Esophagus muscularis mucosa (tissue), 4 donors: ENCODE measurements around the gene TNFRSF25. TPM values are rescaled to one million over a fixed set of nuclear protein-coding genes. Genes with fewer than 3 reads are reported as not detected.

Source experiments
- DNase-seq: peaks from one replicate; pipeline ENCODE4 v3.0.0-alpha.2; 2017; ENCODE audit errors: extremely low spot score
- H3K27ac ChIP-seq, 4 donors: fragments of 200-600 bp; sonication (generic); replicated peaks in 1 of 4; 1 replicate in 3 of 4; 2 replicates in 1 of 4; pipeline ENCODE4 v1.5.1; 2016 to 2019; ENCODE audit warnings: mild to moderate bottlenecking in 1 of 4
- H3K27me3 ChIP-seq, 4 donors: fragments of 200-600 bp; sonication (generic); one replicate each; pipeline versions ENCODE4 v1.5.1 to v1.6.0; 2016 to 2019
- H3K36me3 ChIP-seq, 4 donors: fragments of 200-600 bp; sonication (generic); one replicate each; pipeline ENCODE4 v1.5.1; 2016 to 2019
- H3K4me1 ChIP-seq, 4 donors: fragments of 200-600 bp; sonication (generic); one replicate each; pipeline ENCODE4 v1.5.1; 2016 to 2019
- H3K4me3 ChIP-seq, 4 donors: fragments of 200-600 bp; sonication (generic); 1 replicate in 2 of 4; 2 replicates in 2 of 4; pipeline ENCODE4 v1.5.1; 2016 to 2019; ENCODE audit warnings: mild to moderate bottlenecking in 4 of 4, moderate library complexity in 1 of 4
- H3K9me3 ChIP-seq, 4 donors: fragments of 200-600 bp; sonication (generic); 1 replicate in 3 of 4; 2 replicates in 1 of 4; pipeline ENCODE4 v1.5.1; 2016 to 2019
- EP300 ChIP-seq: sonication (generic); formaldehyde crosslinking; IDR thresholded peaks from one replicate; pipeline ENCODE4 v1.6.1; 2017; ENCODE audit warnings: antibody characterized with exemption
- POLR2A ChIP-seq: fragments of 450-650 bp; IDR thresholded peaks from one replicate; pipeline ENCODE4 v1.6.1; 2017; ENCODE audit warnings: antibody characterized with exemption, moderate library complexity, mild to moderate bottlenecking, low read depth
- POLR2AphosphoS5 ChIP-seq, 2 donors: sonication (generic); formaldehyde crosslinking; IDR thresholded peaks; one replicate each; pipeline ENCODE4 v1.6.1; 2017; ENCODE audit warnings: antibody characterized with exemption in 2 of 2
- WGBS: methylation state at CpG from one replicate; pipeline ENCODE4 v1.1.5; 2018; 5-methylcytosine and 5-hydroxymethylcytosine counted together
- intact Hi-C: fragments of 100-400 bp; cut with DNase I; formaldehyde crosslinking; loops from one replicate; pipeline ENCODE4 v1.15.1; 2023
- total RNA-seq, 4 donors: library from RNA; depleted of rRNA; stranded (reverse); fragments of >200 nt; gene quantifications; one replicate each; pipeline versions ENCODE4 v1.1.0 to v1.2.1, GENCODE V29; 2016
- TF ChIP-seq, protein P1 (sequence below), 3 experiments: fragments of 200-600 bp in 2 of 3; fragments of 450-650 bp in 1 of 3; sonication (generic) in 2 of 3; IDR thresholded peaks; one replicate each; pipeline ENCODE4 v1.5.1; 2017 to 2019; ENCODE audit warnings: antibody characterized with exemption in 3 of 3, mild to moderate bottlenecking in 2 of 3, moderate library complexity in 1 of 3

TNFRSF25 gene
- total RNA-seq, 4 donors from 2014 or later, result 2.5 to 9.1 (median 9.1) TPM

GRCh38 chr1:6499296-6499695, 33.3 kb upstream of the TNFRSF25 start:
- H3K27ac ChIP-seq, result no peak overlapping the region
- DNase-seq, result no peak
- no peaks in the 10 kb centered on the region for H3K36me3 ChIP-seq
- intact Hi-C loops, result no loop called here
- H3K9me3 ChIP-seq, result no peaks in the 10 kb centered on the region
- H3K4me3 ChIP-seq, result no peak overlapping the region
- WGBS, result 77% methylated on average over 4 of the region's 4 CpGs
- peaks cover 0 to 14% (median 0%) of the 10 kb centered on the region in 4 donors for H3K27me3 ChIP-seq
- H3K4me1 ChIP-seq, result peaks cover 37 to 50% (median 48%) of the 10 kb centered on the region in 4 donors
- no peak for TF ChIP-seq POLR2AphosphoS5 (IDR thresholded peaks at IDR 0.05)
- TF ChIP-seq POLR2A, result no peak
- TF ChIP-seq, protein P1, sequence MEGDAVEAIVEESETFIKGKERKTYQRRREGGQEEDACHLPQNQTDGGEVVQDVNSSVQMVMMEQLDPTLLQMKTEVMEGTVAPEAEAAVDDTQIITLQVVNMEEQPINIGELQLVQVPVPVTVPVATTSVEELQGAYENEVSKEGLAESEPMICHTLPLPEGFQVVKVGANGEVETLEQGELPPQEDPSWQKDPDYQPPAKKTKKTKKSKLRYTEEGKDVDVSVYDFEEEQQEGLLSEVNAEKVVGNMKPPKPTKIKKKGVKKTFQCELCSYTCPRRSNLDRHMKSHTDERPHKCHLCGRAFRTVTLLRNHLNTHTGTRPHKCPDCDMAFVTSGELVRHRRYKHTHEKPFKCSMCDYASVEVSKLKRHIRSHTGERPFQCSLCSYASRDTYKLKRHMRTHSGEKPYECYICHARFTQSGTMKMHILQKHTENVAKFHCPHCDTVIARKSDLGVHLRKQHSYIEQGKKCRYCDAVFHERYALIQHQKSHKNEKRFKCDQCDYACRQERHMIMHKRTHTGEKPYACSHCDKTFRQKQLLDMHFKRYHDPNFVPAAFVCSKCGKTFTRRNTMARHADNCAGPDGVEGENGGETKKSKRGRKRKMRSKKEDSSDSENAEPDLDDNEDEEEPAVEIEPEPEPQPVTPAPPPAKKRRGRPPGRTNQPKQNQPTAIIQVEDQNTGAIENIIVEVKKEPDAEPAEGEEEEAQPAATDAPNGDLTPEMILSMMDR (IDR thresholded peaks at IDR 0.05), result no peak
- TF ChIP-seq EP300, result no peak

- DNase-seq, result no peak
- H3K27me3 ChIP-seq, result peaks cover 0 to 14% (median 0%) of the 10 kb centered on the region in 4 donors
- intact Hi-C loops, result no loop called here
- WGBS, result 75% methylated on average over 6 of the region's 13 CpGs
- no peaks in the 10 kb centered on the region for H3K9me3 ChIP-seq
- no peak overlapping the region for H3K27ac ChIP-seq
- TF ChIP-seq EP300 (no peak), POLR2AphosphoS5 (IDR thresholded peaks at IDR 0.05) (no peak), POLR2A (no peak)
- TF ChIP-seq, protein P1 (IDR thresholded peaks at IDR 0.05), result no peak
- H3K4me3 ChIP-seq, result no peak overlapping the region
- no peaks in the 10 kb centered on the region for H3K36me3 ChIP-seq
- peaks cover 37 to 50% (median 48%) of the 10 kb centered on the region in 4 donors for H3K4me1 ChIP-seq
These were observed 32.7 kb upstream of the TNFRSF25 start for GRCh38 chr1:6498576-6499111.

DNA sequence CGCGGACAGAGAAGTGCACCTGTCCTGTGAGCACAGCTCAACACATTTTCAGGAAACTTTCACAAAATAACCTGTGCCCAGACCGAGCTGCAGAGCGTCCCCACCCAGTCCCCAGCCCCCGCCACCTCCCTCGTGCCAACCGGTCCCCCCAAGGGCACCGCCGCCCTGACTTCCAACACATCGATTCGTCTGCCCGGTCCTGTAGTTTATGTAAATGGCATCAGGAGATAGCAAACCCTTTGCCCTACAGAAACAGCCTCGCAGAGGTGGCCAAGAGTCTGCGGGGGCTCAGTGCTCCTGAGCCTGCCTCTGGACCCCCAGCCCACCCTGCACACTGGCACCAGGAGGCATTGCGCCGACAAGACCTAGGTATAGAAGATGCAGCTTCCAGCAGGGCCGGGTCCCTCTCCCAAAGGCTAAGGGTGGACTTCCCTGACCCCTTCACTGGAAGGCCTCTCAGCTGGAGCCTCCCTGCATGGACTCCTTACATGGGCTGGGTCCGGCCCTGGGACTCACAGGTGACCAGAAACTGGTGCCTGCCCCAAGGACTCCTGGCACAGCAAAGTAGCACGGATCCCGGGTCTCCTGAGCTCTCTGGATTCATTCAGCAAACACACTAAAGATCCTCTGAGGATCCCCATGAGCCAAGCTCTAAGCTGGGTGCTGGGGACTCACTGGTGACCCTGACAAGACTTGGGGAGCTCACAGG, 32.0 kb upstream of the TNFRSF25 start:
- 52% methylated on average over 11 of the region's 20 CpGs for WGBS

DNA sequence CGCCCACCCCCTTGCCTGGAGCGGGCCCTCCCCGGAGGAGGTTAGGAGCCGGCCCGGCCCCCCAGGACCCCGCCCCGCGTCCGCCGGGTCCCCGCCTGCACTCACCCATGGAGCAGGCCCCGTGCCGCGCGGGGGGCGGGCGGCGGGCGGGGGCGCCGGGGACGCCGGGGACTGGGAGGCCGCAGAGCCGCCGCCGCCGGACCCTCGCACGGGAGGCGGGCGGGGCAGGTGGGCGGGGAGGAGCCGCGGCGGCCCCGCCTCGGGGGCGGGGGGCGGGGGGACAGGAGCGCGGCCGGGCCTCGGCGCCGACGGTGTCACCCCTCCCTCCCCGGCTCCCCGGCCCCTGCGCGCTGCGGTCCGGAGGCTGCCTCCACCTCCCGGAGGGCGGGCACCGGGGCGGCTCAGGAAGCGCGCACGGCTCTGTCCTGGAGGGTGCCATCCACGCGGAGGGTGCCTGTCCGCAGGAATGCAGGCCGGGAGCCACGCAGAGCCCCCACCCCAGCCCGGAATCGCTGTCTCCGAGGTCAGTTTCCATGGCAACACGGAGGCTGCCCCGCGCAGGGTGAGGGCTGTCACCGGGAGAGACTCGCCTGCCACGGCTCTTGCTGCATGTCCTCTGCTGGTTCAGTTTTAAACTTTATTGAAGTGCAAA, 31.4 kb upstream of the TNFRSF25 start:
- no CpG with 5 or more reads among the region's 74 CpGs for WGBS
- no peak for DNase-seq
- peaks cover 37 to 50% (median 46%) of the 10 kb centered on the region in 4 donors for H3K4me1 ChIP-seq
- H3K4me3 ChIP-seq, result peak overlapping the region; percentile 59 to 70 (median 66)
- TF ChIP-seq, protein P1 (IDR thresholded peaks at IDR 0.05), result no peak
- no peak for TF ChIP-seq POLR2A
- H3K27me3 ChIP-seq, result peaks cover 0 to 14% (median 0%) of the 10 kb centered on the region in 4 donors
- peak overlapping the region; percentile 68 to 73 (median 72) for H3K27ac ChIP-seq
- H3K9me3 ChIP-seq, result no peaks in the 10 kb centered on the region
- intact Hi-C loops, result no loop called here
- H3K36me3 ChIP-seq, result no peaks in the 10 kb centered on the region

More for the DNA sequence above, 32.0 kb upstream of the TNFRSF25 start:
- Histone ChIP-seq H3K9me3 (no peaks in the 10 kb centered on the region), H3K4me1 (peaks cover 37 to 50% (median 47%) of the 10 kb centered on the region in 4 donors), H3K4me3 (peak overlapping the region; percentile 59 to 70 (median 66)), H3K36me3 (no peaks in the 10 kb centered on the region), H3K27ac (peak overlapping the region; percentile 5 to 71 (median 60)), H3K27me3 (peaks cover 0 to 14% (median 0%) of the 10 kb centered on the region in 4 donors)
- no peak for TF ChIP-seq POLR2AphosphoS5 (IDR thresholded peaks at IDR 0.05)
- no peak for TF ChIP-seq EP300
- TF ChIP-seq, protein P1 (IDR thresholded peaks at IDR 0.05), result no peak
- no peak for TF ChIP-seq POLR2A
- intact Hi-C loops, result no loop called here
- DNase-seq, result no peak
